ENCODE data around the gene KYNU. TPM values are rescaled to one million over a fixed set of nuclear protein-coding genes. Genes with fewer than 3 reads are reported as not detected.
"Not testable (repeated sequence)": the region's sequence is repeated elsewhere in the genome, so short reads cannot be mapped to it uniquely, and the experiment has no call there.

The KYNU gene
- total RNA-seq, 6 experiments from 2014 or later: 37.0 to 47.5 (median 40.7) TPM

GRCh38 chr2:142892715-142893114 is 15.3 kb downstream of the KYNU start:
- Histone ChIP-seq H3K36me3 (no peaks in the 10 kb centered on the region), H3K9me3 (no peaks in the 10 kb centered on the region), H3K4me3 (no peak overlapping the region), H3K27me3 (no peaks in the 10 kb centered on the region), H3K4me1 (peaks cover 0 to 13% (median 0%) of the 10 kb centered on the region in 4 donors), H3K27ac (peak overlapping the region in 1 of 3 donors; percentile 15)
- WGBS (ENCODE audit: insufficient coverage, low coverage, low lambda C conversion rate, missing lambda C conversion rate): 14% methylated on average over 2 of the region's 2 CpGs
- TF ChIP-seq POLR2A (IDR thresholded peaks at IDR 0.05) (no peak), CTCF (IDR thresholded peaks at IDR 0.05) (no peak)
- peak; percentile 52 to 85 (median 76) for ATAC-seq
- intact Hi-C loops (cut with DNase I): no loop called here
- DNase-seq: peak in 2 of 3 donors; percentile 36 to 67

- 57% methylated on average over 2 of the region's 2 CpGs for WGBS (ENCODE audit: insufficient coverage, low coverage, low lambda C conversion rate, missing lambda C conversion rate)
- Histone ChIP-seq H3K27me3 (no peaks in the 10 kb centered on the region), H3K4me1 (peaks cover 0 to 13% (median 0%) of the 10 kb centered on the region in 4 donors), H3K9me3 (no peaks in the 10 kb centered on the region), H3K27ac (no peak overlapping the region), H3K4me3 (no peak overlapping the region), H3K36me3 (no peaks in the 10 kb centered on the region)
- intact Hi-C loops (cut with DNase I): no loop called here
- ATAC-seq: no peak
- DNase-seq: no peak
- TF ChIP-seq CTCF (IDR thresholded peaks at IDR 0.05): no peak
- TF ChIP-seq POLR2A (IDR thresholded peaks at IDR 0.05): no peak
These were observed 15.8 kb downstream of the KYNU start for GRCh38 chr2:142893241-142893640.

GRCh38 chr2:142897807-142898206 is 20.3 kb downstream of the KYNU start:
- H3K4me1 ChIP-seq: peaks cover 0 to 2% (median 0%) of the 10 kb centered on the region in 4 donors
- H3K36me3 ChIP-seq: peaks cover 0 to 7% (median 0%) of the 10 kb centered on the region in 4 donors
- H3K4me3 ChIP-seq: no peak overlapping the region
- TF ChIP-seq CTCF (IDR thresholded peaks at IDR 0.05): no peak
- no peak for TF ChIP-seq POLR2A (IDR thresholded peaks at IDR 0.05)
- H3K9me3 ChIP-seq: no peaks in the 10 kb centered on the region
- ATAC-seq (no peak), DNase-seq (no peak)
- H3K27ac ChIP-seq: no peak overlapping the region
- H3K27me3 ChIP-seq: no peaks in the 10 kb centered on the region
- WGBS (ENCODE audit: insufficient coverage, low coverage, low lambda C conversion rate, missing lambda C conversion rate): 67% methylated on average over 1 of the region's 1 CpG
- intact Hi-C loops (cut with DNase I): no loop called here

- intact Hi-C loops (cut with DNase I); H3K36me3 ChIP-seq; H3K4me3 ChIP-seq; DNase-seq; H3K27ac ChIP-seq; H3K4me1 ChIP-seq; H3K9me3 ChIP-seq; H3K27me3 ChIP-seq; ATAC-seq: not testable (repeated sequence)
- WGBS (ENCODE audit: insufficient coverage, low coverage, low lambda C conversion rate, missing lambda C conversion rate): 100% methylated on average over 2 of the region's 4 CpGs
These were observed 22.9 kb downstream of the KYNU start for GRCh38 chr2:142900327-142900726.

GRCh38 chr2:142901780-142902179 is 24.3 kb downstream of the KYNU start:
- H3K9me3 ChIP-seq: no peaks in the 10 kb centered on the region
- ATAC-seq (no peak), DNase-seq (no peak)
- no peaks in the 10 kb centered on the region for H3K4me1 ChIP-seq
- H3K27me3 ChIP-seq: no peaks in the 10 kb centered on the region
- intact Hi-C loops (cut with DNase I): no loop called here
- no peak overlapping the region for H3K27ac ChIP-seq
- TF ChIP-seq POLR2A (IDR thresholded peaks at IDR 0.05) (no peak), CTCF (IDR thresholded peaks at IDR 0.05) (no peak)
- H3K4me3 ChIP-seq: no peak overlapping the region
- WGBS (ENCODE audit: insufficient coverage, low coverage, low lambda C conversion rate, missing lambda C conversion rate): 59% methylated on average over 3 of the region's 6 CpGs
- H3K36me3 ChIP-seq: peaks cover 0 to 7% (median 0%) of the 10 kb centered on the region in 4 donors

GRCh38 chr2:142903726-142904125 is 26.3 kb downstream of the KYNU start:
- H3K4me1 ChIP-seq; H3K27ac ChIP-seq; H3K4me3 ChIP-seq; DNase-seq; intact Hi-C loops (cut with DNase I); ATAC-seq; H3K36me3 ChIP-seq; H3K27me3 ChIP-seq; H3K9me3 ChIP-seq: not testable (repeated sequence)
- 92% methylated on average over 4 of the region's 7 CpGs for WGBS (ENCODE audit: insufficient coverage, low coverage, low lambda C conversion rate, missing lambda C conversion rate)
